Measurements from ENCODE around the gene LINC00237. TPM values are rescaled to one million over a fixed set of nuclear protein-coding genes. Genes with fewer than 3 reads are reported as not detected.

LINC00237 gene
- polyA plus RNA-seq (2013, experiment 1 of 2; ENCODE audit: insufficient read length), result not detected
- not detected for polyA plus RNA-seq (2013, experiment 2 of 2; ENCODE audit: insufficient read length)

- no peak for DNase-seq
These were observed at the start of gene LINC00237 for GRCh38 chr20:21106171-21107017. Gene LINC00237, minus strand, starts transcription at chr20:21106358.

GRCh38 chr20:21155268-21155667 lies 49.1 kb upstream of the LINC00237 start:
- no peak for DNase-seq

- no peak for DNase-seq
These were observed 48.5 kb upstream of the LINC00237 start for GRCh38 chr20:21154692-21155091.

- DNase-seq, result peak; percentile 12
These were observed 45.6 kb upstream of the LINC00237 start for GRCh38 chr20:21151791-21152190.

GRCh38 chr20:21149344-21149743 lies 43.2 kb upstream of the LINC00237 start:
- DNase-seq, result no peak

GRCh38 chr20:21147593-21147992 lies 41.4 kb upstream of the LINC00237 start:
- no peak for DNase-seq

GRCh38 chr20:21146215-21146614 lies 40.1 kb upstream of the LINC00237 start:
- no peak for DNase-seq

GRCh38 chr20:21145424-21145823 lies 39.3 kb upstream of the LINC00237 start:
- no peak for DNase-seq

GRCh38 chr20:21143194-21143890 lies 37.2 kb upstream of the LINC00237 start:
- no peak for DNase-seq

GRCh38 chr20:21141825-21142224 lies 35.7 kb upstream of the LINC00237 start:
- DNase-seq, result no peak

GRCh38 chr20:21139881-21140566 lies 33.9 kb upstream of the LINC00237 start:
- DNase-seq, result no peak

- DNase-seq, result no peak
These were observed 30.9 kb upstream of the LINC00237 start for GRCh38 chr20:21137078-21137477.

GRCh38 chr20:21136015-21136732 lies 30.0 kb upstream of the LINC00237 start:
- DNase-seq, result no peak

GRCh38 chr20:21134883-21135493 lies 28.8 kb upstream of the LINC00237 start:
- DNase-seq, result no peak

GRCh38 chr20:21133917-21134622 lies 27.9 kb upstream of the LINC00237 start:
- no peak for DNase-seq

- DNase-seq, result no peak
These were observed 27.2 kb upstream of the LINC00237 start for GRCh38 chr20:21133404-21133803.

GRCh38 chr20:21129861-21130260 lies 23.7 kb upstream of the LINC00237 start:
- DNase-seq, result no peak

- no peak for DNase-seq
These were observed 21.2 kb upstream of the LINC00237 start for GRCh38 chr20:21127201-21127981.

GRCh38 chr20:21126581-21126870 lies 20.4 kb upstream of the LINC00237 start:
- DNase-seq, result peak; percentile 8

- DNase-seq, result peak; percentile 94
These were observed 19.9 kb upstream of the LINC00237 start, which contains the start of gene KIZ for GRCh38 chr20:21125849-21126580. Gene KIZ, plus strand, starts transcription at chr20:21126082. Its CDS starts 34 bp downstream, at chr20:21126116.

Data from fibroblast of skin of abdomen (primary cell).